Glomerular visceral epithelial cell (primary cell): ENCODE measurements around the gene PCDHAC1.
"Not testable (repeated sequence)": the region's sequence is repeated elsewhere in the genome, so short reads cannot be mapped to it uniquely, and the experiment has no call there.

Source experiments
- DNase-seq: peaks from one replicate; pipeline ENCODE4 v3.0.0-alpha.2; 2016; ENCODE audit errors: extremely low spot score

The PCDHAC1 gene, protein sequence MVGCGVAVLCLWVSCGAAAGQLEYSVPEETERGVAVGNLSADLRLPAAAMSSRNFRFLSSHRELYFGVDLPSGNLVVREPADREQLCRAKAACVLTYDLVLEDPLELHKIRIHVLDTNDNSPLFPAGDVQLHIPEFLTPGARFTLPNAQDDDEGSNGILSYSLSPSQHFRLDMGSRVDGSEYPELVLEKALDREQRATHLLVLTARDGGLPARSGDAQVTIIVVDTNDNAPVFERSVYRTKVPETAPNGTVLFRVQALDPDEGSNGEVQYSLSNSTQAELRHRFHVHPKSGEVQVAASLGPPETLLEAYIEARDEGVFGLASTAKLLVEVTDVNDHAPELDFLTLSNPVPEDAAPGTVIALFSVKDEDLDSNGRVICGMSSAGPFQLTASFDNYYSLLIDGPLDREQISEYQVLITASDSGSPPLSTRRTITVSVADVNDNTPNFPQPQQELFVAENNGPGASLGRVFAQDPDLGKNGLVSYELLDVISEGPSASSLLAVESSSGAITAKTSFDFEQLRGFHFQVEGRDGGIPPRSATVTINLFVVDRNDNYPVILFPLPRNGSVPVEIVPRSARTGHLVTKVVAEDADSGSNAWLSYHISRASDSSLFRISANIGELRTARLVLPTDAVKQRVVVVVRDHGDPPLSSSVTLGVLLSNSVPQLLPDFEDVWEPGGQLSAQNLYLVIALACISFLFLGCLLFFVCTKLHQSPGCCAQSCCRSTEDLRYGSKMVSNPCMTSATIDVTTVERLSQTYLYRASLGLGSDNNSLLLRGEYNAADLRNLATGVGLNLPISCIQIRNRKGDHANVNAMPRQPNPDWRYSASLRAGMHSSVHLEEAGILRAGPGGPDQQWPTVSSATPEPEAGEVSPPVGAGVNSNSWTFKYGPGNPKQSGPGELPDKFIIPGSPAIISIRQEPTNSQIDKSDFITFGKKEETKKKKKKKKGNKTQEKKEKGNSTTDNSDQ

DNA sequence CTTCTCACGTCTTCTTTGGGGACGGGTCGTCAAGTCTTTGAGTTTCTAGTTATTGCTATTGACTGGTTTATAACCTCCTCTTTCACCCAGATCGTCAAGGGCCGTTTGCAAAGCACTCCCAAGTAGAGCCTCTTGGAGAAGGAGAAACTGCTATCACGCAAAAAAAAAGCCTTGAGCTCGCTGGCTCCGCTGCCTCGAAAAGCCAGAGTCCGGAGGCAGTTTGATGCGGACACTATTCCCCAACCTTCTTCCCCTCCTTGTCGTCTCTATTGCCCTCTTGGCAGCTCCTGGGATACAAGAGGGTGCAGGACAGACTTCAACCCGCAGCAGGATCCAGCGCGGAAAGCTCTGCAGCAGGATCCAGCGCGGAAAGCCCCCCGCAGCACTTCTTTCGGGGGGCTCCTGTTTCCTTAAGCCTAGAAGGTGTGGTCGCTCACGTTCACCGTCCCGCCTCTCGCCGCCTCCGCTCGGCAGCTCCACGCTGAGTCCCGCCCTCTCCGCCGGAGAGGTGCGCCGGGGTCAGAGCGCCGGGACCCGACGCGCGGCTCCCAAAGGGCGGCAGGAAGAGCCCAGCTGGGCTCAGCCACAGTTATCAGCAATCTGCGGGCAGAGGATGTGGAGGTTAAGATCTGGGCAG is at the start of gene PCDHAC1:
Gene PCDHAC1, plus strand, starts transcription at position 494 of the 637 bp plus-strand sequence. CDS start 594 bp downstream, outside the sequence.
- peak; percentile 12 for DNase-seq

DNA sequence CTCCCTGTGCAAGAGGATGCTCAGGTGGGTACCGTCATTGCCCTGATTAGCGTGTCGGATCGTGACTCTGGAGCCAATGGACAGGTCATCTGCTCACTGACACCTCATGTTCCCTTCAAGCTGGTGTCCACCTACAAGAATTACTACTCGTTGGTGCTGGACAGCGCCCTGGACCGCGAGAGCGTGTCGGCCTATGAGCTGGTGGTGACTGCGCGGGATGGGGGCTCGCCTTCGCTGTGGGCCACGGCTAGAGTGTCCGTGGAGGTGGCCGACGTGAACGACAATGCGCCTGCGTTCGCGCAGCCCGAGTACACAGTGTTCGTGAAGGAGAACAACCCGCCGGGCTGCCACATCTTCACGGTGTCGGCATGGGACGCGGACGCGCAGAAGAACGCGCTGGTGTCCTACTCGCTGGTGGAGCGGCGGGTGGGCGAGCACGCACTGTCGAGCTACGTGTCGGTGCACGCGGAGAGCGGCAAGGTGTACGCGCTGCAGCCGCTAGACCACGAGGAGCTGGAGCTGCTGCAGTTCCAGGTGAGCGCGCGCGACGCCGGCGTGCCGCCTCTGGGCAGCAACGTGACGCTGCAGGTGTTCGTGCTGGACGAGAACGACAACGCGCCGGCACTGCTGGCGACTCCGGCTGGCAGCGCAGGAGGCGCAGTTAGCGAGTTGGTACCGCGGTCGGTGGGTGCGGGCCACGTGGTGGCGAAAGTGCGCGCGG is 49.4 kb upstream of the PCDHAC1 start:
- not testable (repeated sequence) for DNase-seq

DNA sequence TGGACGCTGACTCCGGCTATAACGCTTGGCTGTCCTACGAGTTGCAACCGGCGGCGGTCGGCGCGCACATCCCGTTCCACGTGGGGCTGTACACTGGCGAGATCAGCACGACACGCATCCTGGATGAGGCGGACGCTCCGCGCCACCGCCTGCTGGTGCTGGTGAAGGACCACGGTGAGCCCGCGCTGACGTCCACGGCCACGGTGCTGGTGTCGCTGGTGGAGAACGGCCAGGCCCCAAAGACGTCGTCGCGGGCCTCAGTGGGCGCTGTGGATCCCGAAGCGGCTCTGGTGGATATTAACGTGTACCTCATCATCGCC is 48.9 kb upstream of the PCDHAC1 start:
- no peak for DNase-seq

DNA sequence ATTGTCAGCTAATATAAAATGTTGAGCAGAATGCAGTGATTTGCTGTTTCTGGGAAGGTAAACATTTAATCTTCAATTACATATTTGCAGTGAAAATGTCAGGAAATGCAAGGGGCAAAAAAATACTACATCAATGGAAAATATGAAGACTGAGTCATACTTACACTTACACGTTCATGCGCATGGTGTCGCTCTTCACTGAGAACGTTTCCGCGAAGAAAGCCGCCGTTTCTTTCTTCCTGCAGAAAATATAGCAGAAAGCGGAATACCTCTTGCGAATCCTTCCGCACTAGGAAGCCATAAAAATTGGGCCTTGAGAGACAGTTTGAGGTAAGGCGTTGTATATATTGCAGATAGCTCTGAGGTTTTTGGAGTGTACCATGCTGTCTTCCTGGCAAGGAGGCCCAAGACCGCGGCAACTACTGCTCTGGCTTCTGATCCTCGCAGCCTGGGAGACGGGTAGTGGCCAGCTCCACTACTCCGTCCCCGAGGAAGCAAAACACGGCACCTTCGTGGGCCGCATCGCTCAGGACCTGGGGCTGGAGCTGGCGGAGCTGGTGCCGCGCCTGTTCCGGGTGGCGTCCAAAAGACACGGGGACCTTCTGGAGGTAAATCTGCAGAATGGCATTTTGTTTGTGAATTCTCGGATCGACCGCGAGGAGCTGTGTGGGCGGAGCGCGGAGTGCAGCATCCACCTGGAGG is 44.1 kb upstream of the PCDHAC1 start, which contains the start of gene PCDHA13:
Gene PCDHA13, plus strand, starts transcription at position 236 of the 702 bp plus-strand sequence. Its CDS starts 145 bp downstream, at position 381.
- DNase-seq, result no peak

DNA sequence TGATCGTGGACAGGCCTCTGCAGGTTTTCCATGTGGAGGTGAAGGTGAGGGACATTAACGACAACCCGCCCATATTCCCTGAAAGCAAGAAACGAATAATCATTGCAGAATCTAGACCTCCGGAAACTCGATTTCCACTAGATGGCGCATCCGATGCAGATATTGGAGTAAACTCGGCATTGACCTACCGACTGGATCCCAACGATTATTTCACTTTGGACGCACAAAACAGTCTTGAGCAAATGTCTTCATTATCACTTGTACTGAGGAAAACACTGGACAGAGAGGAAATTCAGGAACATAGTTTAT is 43.6 kb upstream of the PCDHAC1 start:
- no peak for DNase-seq

DNA sequence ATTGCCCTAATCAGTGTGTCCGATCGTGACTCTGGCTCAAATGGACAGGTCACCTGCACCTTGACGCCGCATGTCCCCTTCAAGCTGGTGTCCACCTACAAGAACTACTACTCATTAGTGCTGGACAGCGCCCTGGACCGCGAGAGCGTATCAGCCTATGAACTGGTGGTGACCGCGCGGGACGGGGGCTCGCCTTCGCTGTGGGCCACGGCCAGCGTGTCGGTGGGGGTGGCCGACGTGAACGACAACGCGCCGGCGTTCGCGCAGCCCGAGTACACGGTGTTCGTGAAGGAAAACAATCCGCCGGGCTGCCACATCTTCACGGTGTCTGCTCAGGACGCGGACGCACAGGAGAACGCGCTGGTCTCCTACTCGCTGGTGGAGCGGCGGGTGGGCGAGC is 42.7 kb upstream of the PCDHAC1 start:
- DNase-seq, result no peak

DNA sequence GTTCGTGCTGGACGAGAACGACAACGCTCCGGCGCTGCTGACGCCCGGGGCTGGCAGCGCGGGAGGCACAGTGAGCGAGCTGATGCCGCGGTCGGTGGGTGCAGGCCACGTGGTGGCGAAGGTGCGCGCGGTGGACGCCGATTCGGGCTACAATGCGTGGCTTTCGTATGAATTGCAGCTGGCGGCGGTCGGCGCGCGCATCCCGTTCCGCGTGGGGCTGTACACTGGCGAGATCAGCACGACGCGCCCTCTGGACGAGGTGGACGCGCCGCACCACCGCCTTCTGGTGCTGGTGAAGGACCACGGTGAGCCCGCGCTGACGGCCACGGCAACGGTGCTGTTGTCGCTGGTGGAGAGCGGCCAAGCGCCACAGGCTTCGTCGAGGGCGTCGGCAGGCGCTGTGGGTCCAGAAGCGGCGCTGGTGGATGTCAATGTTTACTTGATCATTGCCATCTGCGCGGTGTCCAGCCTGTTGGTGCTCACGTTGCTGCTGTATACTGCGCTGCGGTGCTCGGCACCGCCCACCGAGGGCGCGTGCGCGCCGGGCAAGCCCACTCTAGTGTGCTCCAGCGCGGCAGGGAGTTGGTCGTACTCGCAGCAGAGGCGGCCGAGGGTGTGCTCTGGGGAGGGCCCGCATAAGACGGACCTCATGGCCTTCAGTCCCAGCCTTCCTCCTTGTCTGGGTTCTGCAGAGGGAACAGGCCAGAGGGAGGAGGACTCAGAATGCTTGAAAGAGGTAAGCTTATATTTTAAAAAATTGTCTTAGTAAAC is 42.0 kb upstream of the PCDHAC1 start:
- DNase-seq, result no peak

DNA sequence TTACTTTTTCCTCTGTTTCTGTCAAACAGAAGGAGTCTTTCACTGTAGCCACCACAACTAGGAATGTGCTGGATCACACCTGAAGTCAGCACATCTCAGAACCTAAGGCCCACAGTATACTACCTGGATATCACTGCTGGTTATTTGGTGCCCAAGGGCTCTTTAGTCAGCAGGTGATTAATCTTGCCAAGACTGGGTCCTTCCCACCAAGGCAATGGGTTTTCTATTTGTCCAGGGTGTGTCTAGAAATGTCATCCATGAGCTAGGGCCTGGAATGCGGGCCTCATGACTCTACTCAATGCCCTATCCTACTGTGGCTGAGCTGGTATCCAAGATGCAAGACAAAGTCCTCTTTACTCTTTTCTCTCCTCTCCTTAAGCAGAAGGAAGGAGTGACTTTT is 9.8 kb upstream of the PCDHAC1 start:
- DNase-seq, result no peak

DNA sequence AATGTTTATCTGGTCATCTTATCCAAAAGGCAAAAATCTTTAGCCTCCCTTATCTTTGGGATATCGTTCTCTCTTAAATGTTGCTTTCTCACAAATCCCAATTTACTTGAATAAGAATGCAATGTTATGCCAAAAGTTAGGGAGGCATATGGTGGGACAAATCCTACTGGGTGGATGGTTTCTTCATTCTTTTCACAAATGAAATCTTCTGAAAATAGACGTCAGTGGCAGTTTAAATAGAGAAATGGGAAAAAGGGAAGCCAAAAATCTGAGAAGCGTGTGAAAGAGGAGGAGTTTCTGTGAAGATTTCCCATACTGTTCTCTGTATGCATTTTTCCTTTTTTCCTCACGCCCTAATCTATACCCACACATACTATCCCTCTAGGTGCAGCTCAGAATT is 2.5 kb upstream of the PCDHAC1 start:
- no peak for DNase-seq

DNA sequence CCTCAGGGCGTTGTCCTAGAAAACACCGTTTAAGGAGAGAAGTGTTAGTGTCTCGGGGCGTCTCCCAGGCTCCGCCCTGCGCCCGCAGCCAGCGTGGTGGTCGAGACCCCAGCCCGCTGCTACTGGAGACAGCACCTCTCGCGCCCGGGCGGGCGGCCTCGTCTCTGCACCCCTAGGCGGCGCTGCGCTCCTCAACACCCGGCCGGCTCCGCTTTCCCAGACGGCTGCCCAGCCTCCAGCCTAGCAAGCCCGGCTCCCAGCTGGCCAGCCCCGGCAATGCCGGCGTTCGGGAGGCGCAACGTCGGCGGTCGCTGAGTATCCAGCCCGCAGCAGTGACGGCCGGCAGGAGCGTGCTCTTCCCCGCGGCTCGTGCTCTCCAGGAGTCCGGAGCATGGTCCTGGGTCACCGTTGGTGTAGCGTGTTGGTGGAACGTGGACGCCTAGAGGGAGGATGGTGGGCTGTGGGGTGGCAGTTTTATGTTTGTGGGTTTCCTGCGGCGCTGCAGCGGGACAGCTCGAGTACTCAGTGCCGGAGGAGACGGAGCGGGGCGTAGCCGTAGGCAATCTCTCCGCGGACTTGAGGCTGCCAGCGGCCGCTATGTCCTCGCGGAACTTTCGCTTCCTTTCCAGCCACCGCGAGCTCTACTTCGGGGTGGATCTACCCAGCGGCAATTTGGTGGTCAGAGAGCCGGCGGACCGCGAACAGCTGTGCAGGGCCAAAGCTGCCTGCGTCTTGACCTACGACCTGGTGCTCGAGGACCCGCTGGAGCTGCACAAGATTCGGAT is 536 bp downstream of the PCDHAC1 start:
- peak; percentile 44 for DNase-seq

DNA sequence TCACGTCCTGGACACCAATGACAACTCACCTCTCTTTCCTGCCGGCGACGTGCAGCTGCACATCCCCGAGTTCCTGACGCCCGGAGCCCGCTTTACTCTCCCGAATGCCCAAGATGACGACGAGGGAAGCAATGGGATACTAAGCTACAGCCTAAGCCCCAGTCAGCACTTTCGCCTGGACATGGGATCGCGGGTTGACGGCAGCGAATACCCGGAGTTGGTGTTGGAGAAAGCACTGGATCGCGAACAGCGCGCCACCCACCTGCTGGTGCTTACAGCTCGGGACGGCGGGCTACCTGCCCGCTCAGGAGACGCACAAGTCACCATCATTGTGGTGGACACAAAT is 1.1 kb downstream of the PCDHAC1 start:
- no peak for DNase-seq

DNA sequence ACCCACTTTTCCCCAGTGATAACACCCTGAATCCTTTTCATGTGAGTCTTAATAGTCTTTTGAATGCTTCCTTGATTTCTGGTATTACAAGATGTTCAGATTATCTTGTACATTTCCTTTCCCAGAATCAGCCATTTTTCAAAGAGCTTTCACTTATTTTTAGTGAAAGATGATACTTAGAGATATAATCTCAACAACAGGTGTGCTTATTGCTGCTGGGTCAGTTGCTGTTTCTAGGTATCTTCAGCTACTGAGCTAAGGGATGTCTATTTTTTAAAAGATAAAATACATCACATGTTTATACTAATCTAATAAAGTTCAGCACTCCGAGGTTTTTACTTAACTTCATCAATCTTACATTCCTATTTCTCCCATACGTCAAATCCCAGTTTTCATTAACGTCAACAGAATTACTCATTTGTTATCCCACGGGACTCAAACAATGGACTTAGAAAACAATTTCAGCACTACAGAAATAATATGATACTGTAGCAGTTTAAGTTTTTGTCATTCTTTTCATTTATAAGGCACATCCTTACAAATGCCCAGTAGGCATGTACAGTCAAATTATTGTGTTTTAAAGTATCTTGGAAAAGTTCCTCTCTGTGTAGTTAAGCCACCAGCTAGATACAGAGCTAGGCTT is 9.0 kb downstream of the PCDHAC1 start:
- DNase-seq, result no peak

DNA sequence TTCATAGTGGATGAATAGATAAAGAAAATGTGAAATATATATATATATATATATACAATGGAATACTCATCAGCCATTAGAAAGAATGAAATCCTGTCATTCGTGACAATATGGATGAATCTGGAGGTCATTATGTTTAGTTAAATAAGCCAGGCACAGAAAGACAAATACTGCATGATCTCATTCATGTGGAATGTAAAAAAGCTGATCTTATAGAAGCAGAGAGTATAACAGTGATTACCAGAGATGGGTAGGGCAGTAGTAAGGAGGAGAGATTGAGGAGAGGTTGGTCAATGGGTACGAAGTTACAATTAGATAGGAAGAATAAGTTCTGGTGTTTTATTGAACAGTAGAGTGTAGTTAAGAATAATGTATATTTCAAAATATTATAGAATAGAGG is 20.5 kb downstream of the PCDHAC1 start:
- DNase-seq, result no peak

DNA sequence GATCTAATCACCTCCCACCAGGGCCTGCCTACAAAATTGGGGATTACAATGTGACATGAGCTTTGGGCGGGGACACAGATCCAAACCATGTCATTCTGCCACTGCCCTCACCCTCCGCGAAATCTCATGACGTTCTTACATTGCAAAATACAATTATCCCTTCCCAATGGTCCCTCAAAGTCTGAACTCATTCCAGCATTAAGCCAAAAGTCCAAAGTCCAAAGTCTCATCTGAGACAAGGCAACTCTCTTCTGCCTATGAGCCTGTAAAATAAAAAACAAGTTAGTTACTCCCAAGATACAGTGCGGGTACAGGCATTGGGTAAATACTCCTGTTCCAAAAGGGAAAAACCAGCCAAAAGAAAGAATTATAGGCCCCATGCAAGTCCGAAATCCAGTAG is 25.5 kb downstream of the PCDHAC1 start:
- DNase-seq, result no peak

DNA sequence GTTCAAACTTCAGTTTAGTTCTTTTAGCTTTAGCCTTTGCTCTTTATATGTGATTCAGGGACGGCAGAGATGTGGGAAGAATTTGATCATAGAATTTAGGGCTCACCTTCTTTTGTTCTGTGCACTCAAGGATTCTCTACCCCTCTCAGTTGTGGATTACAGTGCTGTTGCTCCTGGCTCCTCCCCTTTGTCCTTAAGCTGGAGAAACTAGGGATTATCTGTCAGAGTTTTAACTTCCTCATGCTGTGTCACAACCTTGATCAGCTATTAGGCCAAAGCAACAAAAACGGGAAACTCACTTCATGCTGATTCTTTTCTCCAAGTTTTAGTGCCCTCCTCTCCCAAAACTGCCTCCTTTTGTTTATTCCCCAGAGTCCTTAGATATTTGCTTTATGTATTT is 27.1 kb downstream of the PCDHAC1 start:
- DNase-seq, result no peak

DNA sequence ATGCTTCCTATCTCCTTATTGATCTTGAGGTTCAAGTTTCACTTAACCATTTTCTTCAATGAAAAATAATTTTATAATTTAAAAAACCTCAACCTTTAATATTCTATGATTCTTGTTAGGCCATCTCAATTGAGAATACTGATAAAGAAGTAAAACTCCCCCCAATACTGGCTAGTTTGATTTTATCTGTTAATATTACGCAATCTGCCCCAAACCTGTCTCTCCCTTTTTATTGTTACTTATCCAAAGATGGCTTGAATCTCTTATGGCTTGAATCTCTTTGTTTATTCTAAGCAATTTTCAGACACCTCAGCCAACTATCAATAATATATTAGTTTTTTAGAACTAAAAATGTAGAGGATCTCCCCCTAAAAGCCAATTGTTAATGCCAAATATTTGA is 36.1 kb downstream of the PCDHAC1 start:
- DNase-seq, result no peak

DNA sequence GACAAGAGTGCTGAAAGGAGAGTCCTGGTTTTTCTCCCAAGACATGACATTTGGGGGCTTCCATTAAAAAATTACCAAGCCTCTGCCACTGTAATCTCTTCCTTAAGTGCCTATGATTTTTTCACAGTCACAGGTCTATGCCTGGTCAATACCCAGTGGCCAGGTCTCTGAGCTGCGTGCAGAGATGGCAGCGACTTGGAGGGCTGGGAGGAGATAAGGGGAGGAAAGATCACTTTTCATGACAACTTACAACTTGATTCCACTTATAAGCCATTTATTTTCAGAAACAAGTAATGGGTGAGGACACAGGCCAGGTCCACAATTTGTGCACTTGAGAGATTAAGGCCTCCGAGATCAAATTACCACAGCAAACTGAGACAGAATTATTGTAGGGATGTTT is 38.3 kb downstream of the PCDHAC1 start:
- DNase-seq, result no peak

DNA sequence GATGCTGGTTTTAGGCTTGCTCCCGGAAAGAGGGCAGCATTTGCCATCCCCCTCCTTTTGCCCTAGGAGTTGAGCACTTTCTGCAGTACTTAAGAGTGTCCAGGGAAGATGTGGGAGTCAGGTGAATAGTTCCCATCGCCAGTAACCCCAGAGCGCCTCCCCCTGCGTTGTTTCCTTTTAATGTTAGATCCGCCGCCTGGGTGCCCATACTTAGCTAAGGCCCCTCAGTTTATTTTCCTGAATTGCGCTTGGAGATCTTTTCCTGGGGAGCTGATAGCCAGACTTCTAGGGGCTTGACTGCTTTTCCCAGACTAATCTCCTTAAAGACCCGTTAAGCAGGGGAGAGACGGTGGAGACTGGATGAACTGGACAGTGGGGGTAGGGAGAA is 39.8 kb downstream of the PCDHAC1 start:
- DNase-seq, result peak; percentile 6
